Endothelial cell of umbilical vein (primary cell): ENCODE measurements around the gene NRCAM. TPM values are rescaled to one million over a fixed set of nuclear protein-coding genes. Genes with fewer than 3 reads are reported as not detected.

Experiments
- BruUV-seq: library from RNA; stranded (reverse); fragments of 400-500 nt; replicated peaks from 2 replicates; lab custom pipeline; 2021; lab: Mats Ljungman, UMichigan
- CTCF ChIA-PET: fragments of 300-600, 350-600 bp; sonication (Branson Sonifier 250); formaldehyde crosslinking; loops from one replicate; lab custom pipeline; 2021; ENCODE audit warnings: antibody characterized with exemption, inconsistent platforms; lab: Charles Lee
- POLR2A ChIA-PET: fragments of 300-600, 350-600 bp; sonication (Branson Sonifier 250); formaldehyde crosslinking; loops from one replicate; lab custom pipeline; 2021; ENCODE audit warnings: antibody characterized with exemption, inconsistent platforms; lab: Charles Lee
- DNase-seq: peaks from one replicate; pipeline ENCODE4 v3.0.0-alpha.2; 2011; ENCODE audit warnings: low read depth, low spot score
- FAIRE-seq: peaks from 2 replicates; lab custom pipeline; 2011; peaks lifted over from hg19 to GRCh38; lab: Jason Lieb, UNC
- H2AFZ ChIP-seq: 2 replicates; pipeline ENCODE4 v1.6.0; 2012; ENCODE audit warnings: low read depth, low read length, control low read depth, inconsistent platforms
- H3K27ac ChIP-seq: 2 replicates; pipeline ENCODE4 v1.5.1; 2011; ENCODE audit warnings: low read depth, mild to moderate bottlenecking, control low read depth, low read length, moderate library complexity; ENCODE audit not compliant: insufficient read depth
- H3K27me3 ChIP-seq, 2 experiments: 2 replicates each; pipeline versions ENCODE4 v1.6.0 to v1.6.1; 2011; ENCODE audit warnings: low read length in 2 of 2, mixed read lengths in 1 of 2; ENCODE audit not compliant: control insufficient read depth in 2 of 2, insufficient read depth in 2 of 2
- H3K36me3 ChIP-seq, 2 experiments: 2 replicates in 1 of 2; 3 replicates in 1 of 2; pipeline ENCODE4 v1.5.1; 2011; ENCODE audit warnings: low read length in 2 of 2, mild to moderate bottlenecking in 1 of 2, moderate library complexity in 1 of 2; ENCODE audit not compliant: control insufficient read depth in 2 of 2, insufficient read depth in 2 of 2; ENCODE audit errors: extremely low read depth in 1 of 2
- H3K4me1 ChIP-seq: 3 replicates; pipeline ENCODE4 v1.5.1; 2011; ENCODE audit warnings: mild to moderate bottlenecking, low read length; ENCODE audit not compliant: control insufficient read depth, insufficient read depth; ENCODE audit errors: extremely low read depth
- H3K4me2 ChIP-seq: 2 replicates; pipeline ENCODE4 v1.6.1; 2011; ENCODE audit warnings: low read length, control low read depth, mixed read lengths; ENCODE audit not compliant: insufficient read depth
- H3K4me3 ChIP-seq, 3 experiments: fragments of 200-600 bp in 1 of 3; sonication (generic), shearing (Covaris generic) in 1 of 3; replicated peaks in 1 of 3; 2 replicates each; pipeline ENCODE4 v1.5.1; 2011 to 2016; ENCODE audit warnings: control low read depth in 3 of 3, low read length in 3 of 3, mild to moderate bottlenecking in 2 of 3, inconsistent platforms in 1 of 3, low read depth in 1 of 3, moderate library complexity in 1 of 3; ENCODE audit not compliant: insufficient read depth in 1 of 3
- H3K79me2 ChIP-seq: 2 replicates; pipeline ENCODE4 v1.6.0; 2012; ENCODE audit warnings: low read length, inconsistent platforms; ENCODE audit not compliant: control insufficient read depth, insufficient read depth
- H3K9ac ChIP-seq: replicated peaks from 2 replicates; pipeline ENCODE3; 2011; ENCODE audit warnings: low read length, control low read depth; ENCODE audit not compliant: insufficient read depth; ENCODE audit errors: extremely low read depth
- H3K9me1 ChIP-seq: replicated peaks from 3 replicates; pipeline ENCODE4 v1.6.0; 2011; ENCODE audit warnings: mild to moderate bottlenecking, low read length; ENCODE audit not compliant: control insufficient read depth, insufficient read depth; ENCODE audit errors: extremely low read depth
- H3K9me3 ChIP-seq: replicated peaks from 2 replicates; pipeline ENCODE4 v1.5.1; 2012; ENCODE audit warnings: low read length, inconsistent platforms; ENCODE audit not compliant: control insufficient read depth, insufficient read depth
- H4K20me1 ChIP-seq: replicated peaks from 2 replicates; pipeline ENCODE3; 2011; ENCODE audit warnings: mild to moderate bottlenecking, low read length; ENCODE audit not compliant: control insufficient read depth, insufficient read depth; ENCODE audit errors: extremely low read depth
- EZH2 ChIP-seq: IDR thresholded peaks from 2 replicates; pipeline ENCODE4 v1.6.1; 2012; ENCODE audit warnings: borderline replicate concordance, low read depth, mild to moderate bottlenecking, moderate library complexity, low read length, inconsistent platforms; ENCODE audit not compliant: severe bottlenecking
- FOS ChIP-seq: IDR thresholded peaks from 2 replicates; pipeline ENCODE4 v1.6.1; 2011; ENCODE audit warnings: mild to moderate bottlenecking, low read length, moderate library complexity, borderline replicate concordance; ENCODE audit not compliant: insufficient read depth
- GATA2 ChIP-seq: IDR thresholded peaks from 2 replicates; pipeline ENCODE4 v1.7.0; 2011; ENCODE audit warnings: low read depth, mild to moderate bottlenecking, moderate library complexity, mixed read lengths, low read length; ENCODE audit not compliant: insufficient read length, insufficient read depth
- JUN ChIP-seq: IDR thresholded peaks from 2 replicates; pipeline ENCODE4 v1.6.1; 2011; ENCODE audit warnings: borderline replicate concordance, low read depth; ENCODE audit not compliant: insufficient read length, insufficient read depth
- MAX ChIP-seq: IDR thresholded peaks from 2 replicates; pipeline ENCODE4 v1.6.1; 2011; ENCODE audit not compliant: insufficient read depth, insufficient read length
- MYC ChIP-seq: IDR thresholded peaks from one replicate; pipeline ENCODE4 v1.6.1; 2011; ENCODE audit warnings: mild to moderate bottlenecking, low read depth, low read length
- POLR2A ChIP-seq: IDR thresholded peaks from 2 replicates; pipeline ENCODE4 v1.6.1; 2012; ENCODE audit warnings: low read depth, mild to moderate bottlenecking, control low read depth, low read length
- POLR2AphosphoS5 ChIP-seq: IDR thresholded peaks from 2 replicates; pipeline ENCODE4 v1.6.1; 2012; ENCODE audit warnings: low read depth, mild to moderate bottlenecking, control low read depth, low read length, moderate library complexity; ENCODE audit not compliant: insufficient read depth
- dilution Hi-C: fragments of 300-500 bp; cut with MboI; formaldehyde crosslinking; loops from one replicate; pipeline ENCODE4 v1.15.0; 2019; ENCODE audit warnings: low sequenced_read_pairs; ENCODE audit not compliant: extremely low pct_ligation_motif_present
- intact Hi-C: fragments of 100-400 bp; cut with micrococcal nuclease; formaldehyde crosslinking; loops from one replicate; pipeline ENCODE4 v1.10.0; 2022
- polyA plus RNA-seq, 4 experiments: library from polyadenylated mRNA; depleted of rRNA in 3 of 4; stranded (reverse) in 3 of 4; unstranded in 1 of 4; fragments of >200 nt; gene quantifications; 2 replicates each; pipeline versions ENCODE4 v1.2.1 to v1.2.3, GENCODE V29; 2011 to 2012; ENCODE audit warnings: missing spikeins in 1 of 4
- total RNA-seq: library from RNA; stranded (reverse); gene quantifications from 2 replicates; pipeline ENCODE4 v1.2.3, GENCODE V29; 2021
- TF ChIP-seq, protein P1 (sequence below), 2 donors: IDR thresholded peaks; 1 replicate in 1 of 2; 2 replicates in 1 of 2; pipeline ENCODE4 v1.5.1; 2011; ENCODE audit warnings: low read length in 2 of 2, mild to moderate bottlenecking in 2 of 2, moderate library complexity in 2 of 2, control low read depth in 1 of 2, inconsistent platforms in 1 of 2, low read depth in 1 of 2; ENCODE audit not compliant: insufficient read depth in 1 of 2; ENCODE audit errors: extremely low read depth in 1 of 2

Gene NRCAM
- total and polyA plus RNA-seq, 2 donors (not counting 3 experiments of a cell fraction or from before 2014, with no cell fraction given): 26.0 to 47.6 TPM

GRCh38 chr7:108257954-108258353 is 198.3 kb downstream of the NRCAM start:
- Histone ChIP-seq H3K36me3 (no peaks in the 10 kb centered on the region), H3K9me3 (no peaks in the 10 kb centered on the region), H3K27ac (no peak overlapping the region), H4K20me1 (no peaks in the 10 kb centered on the region), H3K4me1 (no peaks in the 10 kb centered on the region), H3K9ac (no peak overlapping the region), H2AFZ (no peak overlapping the region), H3K79me2 (no peaks in the 10 kb centered on the region), H3K9me1 (no peaks in the 10 kb centered on the region), H3K4me3 (no peak overlapping the region), H3K27me3 (no peaks in the 10 kb centered on the region), H3K4me2 (no peak overlapping the region)
- BruUV-seq: no TSS peak
- TF ChIP-seq GATA2: no peak
- no peak for TF ChIP-seq FOS
- no peak for TF ChIP-seq POLR2AphosphoS5
- no peak for TF ChIP-seq JUN
- no peak for TF ChIP-seq EZH2
- TF ChIP-seq POLR2A: no peak
- TF ChIP-seq MAX: no peak
- TF ChIP-seq MYC: no peak
- TF ChIP-seq, protein P1, sequence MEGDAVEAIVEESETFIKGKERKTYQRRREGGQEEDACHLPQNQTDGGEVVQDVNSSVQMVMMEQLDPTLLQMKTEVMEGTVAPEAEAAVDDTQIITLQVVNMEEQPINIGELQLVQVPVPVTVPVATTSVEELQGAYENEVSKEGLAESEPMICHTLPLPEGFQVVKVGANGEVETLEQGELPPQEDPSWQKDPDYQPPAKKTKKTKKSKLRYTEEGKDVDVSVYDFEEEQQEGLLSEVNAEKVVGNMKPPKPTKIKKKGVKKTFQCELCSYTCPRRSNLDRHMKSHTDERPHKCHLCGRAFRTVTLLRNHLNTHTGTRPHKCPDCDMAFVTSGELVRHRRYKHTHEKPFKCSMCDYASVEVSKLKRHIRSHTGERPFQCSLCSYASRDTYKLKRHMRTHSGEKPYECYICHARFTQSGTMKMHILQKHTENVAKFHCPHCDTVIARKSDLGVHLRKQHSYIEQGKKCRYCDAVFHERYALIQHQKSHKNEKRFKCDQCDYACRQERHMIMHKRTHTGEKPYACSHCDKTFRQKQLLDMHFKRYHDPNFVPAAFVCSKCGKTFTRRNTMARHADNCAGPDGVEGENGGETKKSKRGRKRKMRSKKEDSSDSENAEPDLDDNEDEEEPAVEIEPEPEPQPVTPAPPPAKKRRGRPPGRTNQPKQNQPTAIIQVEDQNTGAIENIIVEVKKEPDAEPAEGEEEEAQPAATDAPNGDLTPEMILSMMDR (IDR thresholded peaks at IDR 0.05; ENCODE audit: extremely low read depth in 1 of 2, insufficient read depth in 1 of 2, low read depth in 1 of 2, low read length in 2 of 2): no peak
- DNase-seq (no peak), FAIRE-seq (no peak)
- dilution Hi-C loops: no loop called here
- POLR2A ChIA-PET: no interaction called here
- CTCF ChIA-PET: interaction anchor here (1.2 to 1.5 kb wide), 2 partner anchors 10 to 197 kb away, joined by 3 read pairs; no protein-coding TSS in a partner anchor
- intact Hi-C loops: no loop called here
